Panc1 (cell line): ENCODE results near the gene CFAP298. TPM values are rescaled to one million over a fixed set of nuclear protein-coding genes. Genes with fewer than 3 reads are reported as not detected.

Experiments used
- ATAC-seq: fragments of 200-7000 bp; cut with Tn5 transposase; 2 replicates; pipeline ENCODE4 v1.9.1; 2020; ENCODE audit warnings: mild to moderate bottlenecking, moderate library complexity
- BruUV-seq: library from RNA; stranded (reverse); fragments of 400-500 nt; replicated peaks from 2 replicates; lab custom pipeline; 2021; lab: Mats Ljungman, UMichigan
- CTCF ChIA-PET: fragments of 300-600 bp; sonication (Branson Sonifier 250); formaldehyde crosslinking; loops from one replicate; lab custom pipeline; 2022; ENCODE audit warnings: antibody characterized with exemption; lab: Charles Lee
- POLR2A ChIA-PET: fragments of 300-600 bp; sonication (Branson Sonifier 250); formaldehyde crosslinking; loops from one replicate; lab custom pipeline; 2022; ENCODE audit warnings: antibody characterized with exemption; lab: Charles Lee
- DNase-seq: peaks from one replicate; pipeline ENCODE4 v3.0.0-alpha.2; 2010; ENCODE audit warnings: low read depth, low spot score
- H3K27ac ChIP-seq: 2 replicates; pipeline ENCODE4 v1.5.1; 2011; ENCODE audit warnings: mild to moderate bottlenecking, low read length, inconsistent platforms
- H3K27me3 ChIP-seq: fragments of 200-500 bp; sonication (Bioruptor generic); 2 replicates; pipeline ENCODE4 v1.6.0; 2014; ENCODE audit warnings: low read length, inconsistent platforms; ENCODE audit not compliant: control insufficient read depth, insufficient read depth
- H3K36me3 ChIP-seq: fragments of 200-500 bp; sonication (Bioruptor generic); 2 replicates; pipeline ENCODE4 v1.5.1; 2014; ENCODE audit warnings: inconsistent platforms, mild to moderate bottlenecking, low read length, moderate library complexity; ENCODE audit not compliant: control insufficient read depth, insufficient read depth
- H3K4me1 ChIP-seq: 2 replicates; pipeline ENCODE4 v1.5.1; 2011; ENCODE audit warnings: inconsistent platforms, mild to moderate bottlenecking, low read length, moderate library complexity; ENCODE audit not compliant: control insufficient read depth, insufficient read depth
- H3K4me3 ChIP-seq, 2 experiments: 2 replicates each; pipeline ENCODE4 v1.5.1; 2011 to 2012; ENCODE audit warnings: low read depth in 2 of 2, low read length in 2 of 2, mild to moderate bottlenecking in 2 of 2, inconsistent platforms in 1 of 2, moderate library complexity in 1 of 2
- H3K9me3 ChIP-seq: fragments of 200-500 bp; sonication (Bioruptor generic); 2 replicates; pipeline ENCODE4 v1.5.1; 2014; ENCODE audit warnings: low read depth, mild to moderate bottlenecking, inconsistent platforms, low read length, moderate library complexity; ENCODE audit not compliant: control insufficient read depth, insufficient read depth
- CTCF ChIP-seq: fragments of 450-650 bp; IDR thresholded peaks from 2 replicates; pipeline ENCODE4 v1.5.1; 2017; ENCODE audit warnings: mild to moderate bottlenecking
- POLR2AphosphoS5 ChIP-seq: IDR thresholded peaks from 2 replicates; pipeline ENCODE4 v1.6.1; 2012; ENCODE audit warnings: mild to moderate bottlenecking, low read depth, low read length, moderate library complexity
- SIN3A ChIP-seq: IDR thresholded peaks from 2 replicates; pipeline ENCODE4 v1.6.1; 2012; ENCODE audit warnings: low read depth, mild to moderate bottlenecking, low read length, moderate library complexity, borderline replicate concordance; ENCODE audit not compliant: insufficient read depth
- TCF7L2 ChIP-seq: IDR thresholded peaks from 2 replicates; pipeline ENCODE4 v1.6.1; 2011; ENCODE audit warnings: mild to moderate bottlenecking, low read depth, low read length, inconsistent platforms
- in situ Hi-C: cut with HindIII; loops from 2 replicates; pipeline ENCODE4 v1.10.0; 2016; ENCODE audit warnings: low sequenced_read_pairs, low pct_unique_long_range_greater_than_20kb
- intact Hi-C: fragments of 100-400 bp; cut with micrococcal nuclease; formaldehyde crosslinking; loops from one replicate; pipeline ENCODE4 v1.10.0; 2022; ENCODE audit not compliant: unreplicated experiment
- total RNA-seq: library from RNA; stranded (reverse); gene quantifications from one replicate; pipeline ENCODE4 v1.2.1, GENCODE V29; 2021; ENCODE audit not compliant: unreplicated experiment
- TF ChIP-seq, protein P1 (sequence below), 2 experiments: IDR thresholded peaks; 2 replicates each; pipeline ENCODE4 v1.6.1; 2011 to 2012; ENCODE audit warnings: low read depth in 2 of 2, control low read depth in 1 of 2, low read length in 1 of 2, mild to moderate bottlenecking in 1 of 2, moderate library complexity in 1 of 2; ENCODE audit not compliant: insufficient read depth in 1 of 2

CFAP298 gene
- total RNA-seq, 1 experiment from 2014 or later = 42.0 TPM

DNA sequence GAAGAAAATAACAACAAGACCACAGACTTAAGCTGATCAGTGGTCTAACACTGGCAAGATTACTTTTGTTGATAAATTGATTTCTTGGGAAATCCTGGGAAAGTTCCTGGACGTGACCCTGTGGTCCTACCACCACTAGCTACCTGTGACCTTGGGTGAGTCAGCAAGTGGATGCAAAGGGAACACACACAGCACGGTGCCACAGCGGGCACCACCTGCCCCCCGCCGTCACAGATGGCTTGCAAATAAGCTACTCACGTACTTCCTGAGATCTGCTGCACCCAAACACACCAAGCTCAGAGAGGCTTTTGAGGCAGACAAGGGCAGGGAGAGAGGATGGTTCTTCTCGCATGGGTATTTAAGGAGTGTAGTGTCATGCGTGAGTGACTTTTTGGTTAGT lies 12.7 kb downstream of the CFAP298 start:
- CTCF ChIA-PET = no interaction called here
- H3K4me3 ChIP-seq = no peak overlapping the region
- in situ Hi-C loops = no loop called here
- H3K9me3 ChIP-seq = no peaks in the 10 kb centered on the region
- no TSS peak for BruUV-seq
- POLR2A ChIA-PET = no interaction called here
- DNase-seq = no peak
- no peak for ATAC-seq
- H3K36me3 ChIP-seq = peaks cover 6% of the 10 kb centered on the region
- intact Hi-C loops = no loop called here
- H3K27ac ChIP-seq = no peak overlapping the region
- peaks cover 3% of the 10 kb centered on the region; the same call in 1 of the 2 replicates for H3K4me1 ChIP-seq
- H3K27me3 ChIP-seq = no peaks in the 10 kb centered on the region
- TF ChIP-seq, protein P1, sequence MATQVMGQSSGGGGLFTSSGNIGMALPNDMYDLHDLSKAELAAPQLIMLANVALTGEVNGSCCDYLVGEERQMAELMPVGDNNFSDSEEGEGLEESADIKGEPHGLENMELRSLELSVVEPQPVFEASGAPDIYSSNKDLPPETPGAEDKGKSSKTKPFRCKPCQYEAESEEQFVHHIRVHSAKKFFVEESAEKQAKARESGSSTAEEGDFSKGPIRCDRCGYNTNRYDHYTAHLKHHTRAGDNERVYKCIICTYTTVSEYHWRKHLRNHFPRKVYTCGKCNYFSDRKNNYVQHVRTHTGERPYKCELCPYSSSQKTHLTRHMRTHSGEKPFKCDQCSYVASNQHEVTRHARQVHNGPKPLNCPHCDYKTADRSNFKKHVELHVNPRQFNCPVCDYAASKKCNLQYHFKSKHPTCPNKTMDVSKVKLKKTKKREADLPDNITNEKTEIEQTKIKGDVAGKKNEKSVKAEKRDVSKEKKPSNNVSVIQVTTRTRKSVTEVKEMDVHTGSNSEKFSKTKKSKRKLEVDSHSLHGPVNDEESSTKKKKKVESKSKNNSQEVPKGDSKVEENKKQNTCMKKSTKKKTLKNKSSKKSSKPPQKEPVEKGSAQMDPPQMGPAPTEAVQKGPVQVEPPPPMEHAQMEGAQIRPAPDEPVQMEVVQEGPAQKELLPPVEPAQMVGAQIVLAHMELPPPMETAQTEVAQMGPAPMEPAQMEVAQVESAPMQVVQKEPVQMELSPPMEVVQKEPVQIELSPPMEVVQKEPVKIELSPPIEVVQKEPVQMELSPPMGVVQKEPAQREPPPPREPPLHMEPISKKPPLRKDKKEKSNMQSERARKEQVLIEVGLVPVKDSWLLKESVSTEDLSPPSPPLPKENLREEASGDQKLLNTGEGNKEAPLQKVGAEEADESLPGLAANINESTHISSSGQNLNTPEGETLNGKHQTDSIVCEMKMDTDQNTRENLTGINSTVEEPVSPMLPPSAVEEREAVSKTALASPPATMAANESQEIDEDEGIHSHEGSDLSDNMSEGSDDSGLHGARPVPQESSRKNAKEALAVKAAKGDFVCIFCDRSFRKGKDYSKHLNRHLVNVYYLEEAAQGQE (IDR thresholded peaks at IDR 0.05; ENCODE audit: insufficient read depth in 1 of 2, low read depth in 2 of 2, low read length in 1 of 2) = no peak
- TF ChIP-seq TCF7L2 (no peak), POLR2AphosphoS5 (no peak), SIN3A (no peak), CTCF (no peak)

- ChIA-PET CTCF (no interaction called here), POLR2A (no interaction called here)
- TF ChIP-seq CTCF (no peak), SIN3A (no peak), TCF7L2 (no peak), POLR2AphosphoS5 (no peak)
- TF ChIP-seq, protein P1 (IDR thresholded peaks at IDR 0.05; ENCODE audit: insufficient read depth in 1 of 2, low read depth in 2 of 2, low read length in 1 of 2) = no peak
- ATAC-seq (no peak), DNase-seq (no peak)
- BruUV-seq = no TSS peak
- Histone ChIP-seq H3K9me3 (no peaks in the 10 kb centered on the region), H3K4me1 (peaks cover 3% of the 10 kb centered on the region; the same call in 1 of the 2 replicates), H3K27ac (no peak overlapping the region), H3K4me3 (no peak overlapping the region), H3K27me3 (no peaks in the 10 kb centered on the region), H3K36me3 (peaks cover 6% of the 10 kb centered on the region)
- in situ Hi-C loops = no loop called here
- intact Hi-C loops = no loop called here
Measured at GRCh38 chr21:32599091-32599490, 13.1 kb downstream of the CFAP298 start.
